OCI-LY1 (cell line): ENCODE measurements around the gene ZNF277.

Experiments used
- EZH2 ChIP-seq: fragments of 200-600 bp; sonication (generic), shearing (Covaris generic); IDR thresholded peaks from 2 replicates; pipeline ENCODE4 v1.8.0; 2017; ENCODE audit warnings: borderline replicate concordance, mixed run types, mild to moderate bottlenecking, antibody characterized with exemption, low read length, moderate library complexity, mixed read lengths
- TF ChIP-seq, protein P1 (sequence below): fragments of 200-600 bp; sonication (generic), shearing (Covaris generic); IDR thresholded peaks from 2 replicates; pipeline ENCODE4 v1.5.1; 2017; ENCODE audit warnings: mild to moderate bottlenecking, antibody characterized with exemption, low read length, moderate library complexity, mixed read lengths

DNA sequence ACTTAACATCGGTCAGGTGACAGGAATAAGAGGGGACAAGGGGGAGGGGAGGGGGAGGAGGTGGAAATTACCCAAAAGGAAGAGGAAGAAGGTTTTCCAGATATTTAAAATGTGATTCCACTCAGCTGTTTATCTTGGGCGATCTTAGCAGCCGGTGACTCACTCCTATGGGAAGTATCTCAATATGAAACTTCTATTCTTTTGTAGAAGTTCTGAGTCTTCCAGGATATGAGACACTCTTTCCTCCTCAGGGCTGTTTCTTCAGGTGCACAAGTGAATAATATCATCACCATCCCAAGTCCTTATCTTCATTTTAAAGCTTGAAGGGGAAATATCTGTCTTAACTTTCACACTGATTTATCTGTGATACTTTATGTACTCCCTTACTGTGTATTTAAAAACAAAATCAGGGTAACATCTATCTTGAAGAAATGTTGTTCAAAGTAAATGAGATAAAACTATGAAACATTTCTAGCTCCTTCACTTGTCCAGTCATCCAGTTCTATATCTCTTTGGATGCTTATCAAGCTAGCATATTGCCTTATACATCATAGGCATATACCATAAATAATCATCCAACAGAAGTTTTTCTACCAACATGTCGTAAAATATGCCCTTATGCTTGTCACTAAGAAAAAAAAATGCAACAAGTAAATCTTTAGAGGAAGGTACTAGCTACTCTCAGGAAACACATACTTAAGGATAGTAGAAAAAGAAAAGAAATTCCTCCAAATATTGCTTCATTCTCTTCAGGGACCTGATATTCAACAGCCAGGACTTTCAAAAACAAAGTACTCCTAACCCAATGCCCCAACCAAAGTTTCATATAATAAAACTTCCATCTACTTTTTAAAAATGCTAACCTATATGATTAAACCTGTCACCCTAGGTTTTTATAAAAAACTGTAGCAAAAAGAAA, 14.0 kb upstream of the ZNF277 start:
- TF ChIP-seq, protein P1, sequence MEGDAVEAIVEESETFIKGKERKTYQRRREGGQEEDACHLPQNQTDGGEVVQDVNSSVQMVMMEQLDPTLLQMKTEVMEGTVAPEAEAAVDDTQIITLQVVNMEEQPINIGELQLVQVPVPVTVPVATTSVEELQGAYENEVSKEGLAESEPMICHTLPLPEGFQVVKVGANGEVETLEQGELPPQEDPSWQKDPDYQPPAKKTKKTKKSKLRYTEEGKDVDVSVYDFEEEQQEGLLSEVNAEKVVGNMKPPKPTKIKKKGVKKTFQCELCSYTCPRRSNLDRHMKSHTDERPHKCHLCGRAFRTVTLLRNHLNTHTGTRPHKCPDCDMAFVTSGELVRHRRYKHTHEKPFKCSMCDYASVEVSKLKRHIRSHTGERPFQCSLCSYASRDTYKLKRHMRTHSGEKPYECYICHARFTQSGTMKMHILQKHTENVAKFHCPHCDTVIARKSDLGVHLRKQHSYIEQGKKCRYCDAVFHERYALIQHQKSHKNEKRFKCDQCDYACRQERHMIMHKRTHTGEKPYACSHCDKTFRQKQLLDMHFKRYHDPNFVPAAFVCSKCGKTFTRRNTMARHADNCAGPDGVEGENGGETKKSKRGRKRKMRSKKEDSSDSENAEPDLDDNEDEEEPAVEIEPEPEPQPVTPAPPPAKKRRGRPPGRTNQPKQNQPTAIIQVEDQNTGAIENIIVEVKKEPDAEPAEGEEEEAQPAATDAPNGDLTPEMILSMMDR, result no peak
- no peak for TF ChIP-seq EZH2
